Skeletal muscle tissue (tissue), 4 donors: ENCODE results near the gene TMEM92. TPM values are rescaled to one million over a fixed set of nuclear protein-coding genes. Genes with fewer than 3 reads are reported as not detected.
"Not testable (repeated sequence)": the region's sequence is repeated elsewhere in the genome, so short reads cannot be mapped to it uniquely, and the experiment has no call there.

Experiments
- H3K27ac ChIP-seq: one replicate; pipeline ENCODE4 v1.7.0; 2013; ENCODE audit warnings: mild to moderate bottlenecking, low read depth, low read length, inconsistent platforms
- H3K27me3 ChIP-seq, 3 donors: one replicate each; pipeline ENCODE4 v1.7.0; 2013; ENCODE audit warnings: low read length in 3 of 3; ENCODE audit not compliant: control insufficient read depth in 3 of 3, insufficient read depth in 3 of 3
- H3K36me3 ChIP-seq, 3 donors: one replicate each; pipeline ENCODE4 v1.7.0; 2013; ENCODE audit warnings: low read length in 3 of 3; ENCODE audit not compliant: control insufficient read depth in 3 of 3, insufficient read depth in 3 of 3
- H3K4me1 ChIP-seq, 3 donors: one replicate each; pipeline ENCODE4 v1.7.0; 2013; ENCODE audit warnings: low read length in 3 of 3, mild to moderate bottlenecking in 3 of 3; ENCODE audit not compliant: control insufficient read depth in 3 of 3, insufficient read depth in 3 of 3
- H3K4me3 ChIP-seq, 3 donors: one replicate each; pipeline ENCODE4 v1.7.0; 2013; ENCODE audit warnings: low read length in 3 of 3
- H3K9ac ChIP-seq, 3 donors: one replicate each; pipeline ENCODE4 v1.7.0; 2013; ENCODE audit warnings: low read length in 3 of 3, mild to moderate bottlenecking in 3 of 3, moderate library complexity in 2 of 3, low read depth in 1 of 3
- H3K9me3 ChIP-seq, 3 donors: one replicate each; pipeline ENCODE4 v1.7.0; 2013; ENCODE audit warnings: low read length in 3 of 3; ENCODE audit not compliant: control insufficient read depth in 3 of 3
- total RNA-seq: library from RNA; depleted of rRNA; stranded (reverse); fragments of >200 nt; gene quantifications from one replicate; pipeline ENCODE4 v1.2.3, GENCODE V29; 2014
- donor health status: Osteomylitis.

TMEM92 gene
- total RNA-seq, 1 donor from 2014 or later: not detected

GRCh38 chr17:50283714-50284113 lies 9.4 kb downstream of the TMEM92 start:
- no peak overlapping the region for H3K27ac ChIP-seq
- H3K36me3 ChIP-seq: no peaks in the 10 kb centered on the region
- H3K9ac ChIP-seq: no peak overlapping the region
- peaks cover 0 to 7% (median 6%) of the 10 kb centered on the region in 3 donors for H3K27me3 ChIP-seq
- no peak overlapping the region for H3K4me3 ChIP-seq
- H3K9me3 ChIP-seq: no peaks in the 10 kb centered on the region
- peaks cover 0 to 3% (median 0%) of the 10 kb centered on the region in 3 donors for H3K4me1 ChIP-seq

DNA sequence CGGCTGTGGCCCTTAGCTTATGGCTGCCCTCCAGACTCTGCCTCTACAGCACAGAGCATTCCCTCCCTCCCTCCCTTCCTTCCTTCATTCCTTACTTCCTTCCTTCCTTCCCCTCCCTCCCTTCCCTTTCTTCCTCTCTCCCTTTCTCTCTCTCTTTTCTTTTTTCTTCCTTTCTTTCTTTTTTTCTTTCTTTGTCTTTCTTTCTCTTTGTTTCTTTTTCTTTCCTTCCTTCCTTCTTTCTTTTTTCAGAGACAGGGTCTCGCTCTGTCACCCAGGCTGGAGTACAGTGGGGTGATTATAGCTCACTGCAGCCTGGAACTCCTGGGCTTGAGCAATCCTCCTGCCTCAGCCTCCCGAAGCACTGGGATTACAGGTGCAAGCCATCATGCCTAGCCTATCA lies 11.7 kb downstream of the TMEM92 start:
- Histone ChIP-seq H3K36me3 (no peaks in the 10 kb centered on the region), H3K4me1 (peaks cover 3 to 16% (median 11%) of the 10 kb centered on the region in 3 donors), H3K4me3 (no peak overlapping the region), H3K27me3 (peaks cover 0 to 7% (median 3%) of the 10 kb centered on the region in 3 donors), H3K9ac (no peak overlapping the region), H3K27ac (no peak overlapping the region), H3K9me3 (no peaks in the 10 kb centered on the region)

- not testable (repeated sequence) for H3K9ac ChIP-seq, H3K4me3 ChIP-seq, H3K36me3 ChIP-seq, H3K9me3 ChIP-seq, H3K27ac ChIP-seq, H3K27me3 ChIP-seq
- H3K4me1 ChIP-seq: peaks cover 3 to 16% (median 11%) of the 10 kb centered on the region in 3 donors
These were observed 13.0 kb downstream of the TMEM92 start for GRCh38 chr17:50287302-50287701.

DNA sequence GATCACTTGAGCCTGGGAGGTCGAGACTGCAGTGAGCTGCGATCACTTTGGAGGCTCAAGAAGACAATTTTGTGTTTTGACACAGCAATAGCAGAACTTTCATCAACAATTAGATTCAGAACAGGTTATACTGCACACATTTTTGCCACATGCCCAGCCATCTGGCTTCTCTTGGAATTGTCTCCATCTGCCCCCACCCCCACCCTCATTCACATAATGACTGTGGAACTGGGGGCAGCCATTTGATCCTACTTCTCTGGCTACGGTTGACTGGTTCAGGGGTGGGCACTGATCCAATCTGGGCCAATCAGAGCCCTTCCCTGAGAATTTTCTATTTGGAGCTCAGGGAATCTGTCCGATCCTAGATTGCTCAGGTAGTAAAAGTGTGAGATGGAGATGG lies 14.0 kb downstream of the TMEM92 start:
- peaks cover 0 to 1% (median 0%) of the 10 kb centered on the region in 3 donors for H3K27me3 ChIP-seq
- no peak overlapping the region for H3K4me3 ChIP-seq
- H3K4me1 ChIP-seq: peaks cover 3 to 16% (median 11%) of the 10 kb centered on the region in 3 donors
- H3K9ac ChIP-seq: no peak overlapping the region
- no peaks in the 10 kb centered on the region for H3K36me3 ChIP-seq
- no peak overlapping the region for H3K27ac ChIP-seq
- no peaks in the 10 kb centered on the region for H3K9me3 ChIP-seq

DNA sequence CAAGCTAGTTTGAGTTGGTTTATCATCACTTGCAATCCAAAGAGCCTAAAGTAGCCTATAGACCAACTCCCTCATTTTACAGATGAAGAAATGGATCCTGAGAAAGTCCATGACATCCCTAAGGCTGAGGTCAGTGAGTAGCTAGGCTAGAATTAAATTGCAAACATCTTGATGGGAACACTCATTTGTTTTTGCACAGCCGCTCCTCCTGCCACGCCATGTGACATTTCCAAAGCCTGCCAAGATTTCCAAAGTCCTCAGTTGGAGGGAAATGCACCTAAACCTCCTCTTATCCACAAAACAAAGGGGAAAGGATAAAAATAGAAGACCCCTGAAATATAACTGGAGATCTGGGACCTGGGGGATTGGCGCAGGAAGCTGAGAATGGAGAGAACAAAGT lies 15.0 kb downstream of the TMEM92 start:
- Histone ChIP-seq H3K36me3 (no peaks in the 10 kb centered on the region), H3K9me3 (no peaks in the 10 kb centered on the region), H3K27ac (peak overlapping the region; percentile 44), H3K4me3 (no peak overlapping the region), H3K9ac (peak overlapping the region in 2 of 3 donors; percentile 6 to 38), H3K4me1 (peaks cover 3 to 16% (median 11%) of the 10 kb centered on the region in 3 donors), H3K27me3 (no peaks in the 10 kb centered on the region)

DNA sequence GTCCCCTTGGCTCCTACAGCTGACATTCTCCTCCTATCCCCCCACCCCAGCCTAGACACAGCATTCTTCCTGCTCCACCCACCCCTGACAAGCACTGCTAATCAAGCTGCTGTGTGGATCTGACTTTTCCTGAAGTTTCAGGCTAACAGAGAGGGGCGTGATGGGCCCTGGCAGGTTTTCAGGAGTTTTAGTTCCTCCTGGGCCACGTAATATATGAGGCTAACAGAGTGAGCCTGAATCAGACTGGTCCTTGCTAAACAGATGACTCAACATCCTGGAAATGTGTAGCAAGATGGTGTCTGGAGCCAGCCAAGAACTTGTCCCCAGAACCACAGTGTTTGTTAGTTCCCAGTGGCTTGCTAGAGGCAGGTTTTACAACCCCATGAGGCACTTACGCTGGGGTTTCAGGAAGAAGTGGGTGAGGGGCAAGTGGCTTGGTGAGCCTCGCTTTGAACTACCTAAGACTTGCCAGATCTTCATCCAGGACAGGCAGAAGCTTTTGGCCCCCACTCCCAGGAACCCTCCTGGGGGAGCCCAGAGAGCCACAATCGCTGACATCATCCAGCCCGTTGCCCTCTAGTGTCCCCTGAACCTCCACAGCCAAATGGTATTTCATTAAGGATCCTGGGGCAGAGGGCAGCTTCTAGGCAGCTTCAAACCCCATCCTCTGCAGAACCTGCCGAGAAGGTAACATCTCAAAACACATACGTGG lies 15.9 kb downstream of the TMEM92 start:
- Histone ChIP-seq H3K27me3 (no peaks in the 10 kb centered on the region), H3K4me1 (peaks cover 3 to 16% (median 11%) of the 10 kb centered on the region in 3 donors), H3K4me3 (peak overlapping the region in 1 of 3 donors; percentile 35), H3K27ac (peak overlapping the region; percentile 67), H3K9ac (peak overlapping the region in 2 of 3 donors; percentile 6 to 12), H3K9me3 (no peaks in the 10 kb centered on the region), H3K36me3 (no peaks in the 10 kb centered on the region)

GRCh38 chr17:50290933-50291332 lies 16.7 kb downstream of the TMEM92 start:
- H3K27ac ChIP-seq: peak overlapping the region; percentile 67
- H3K9ac ChIP-seq: no peak overlapping the region
- H3K9me3 ChIP-seq: no peaks in the 10 kb centered on the region
- H3K27me3 ChIP-seq: no peaks in the 10 kb centered on the region
- no peak overlapping the region for H3K4me3 ChIP-seq
- peaks cover 3 to 16% (median 11%) of the 10 kb centered on the region in 3 donors for H3K4me1 ChIP-seq
- no peaks in the 10 kb centered on the region for H3K36me3 ChIP-seq

DNA sequence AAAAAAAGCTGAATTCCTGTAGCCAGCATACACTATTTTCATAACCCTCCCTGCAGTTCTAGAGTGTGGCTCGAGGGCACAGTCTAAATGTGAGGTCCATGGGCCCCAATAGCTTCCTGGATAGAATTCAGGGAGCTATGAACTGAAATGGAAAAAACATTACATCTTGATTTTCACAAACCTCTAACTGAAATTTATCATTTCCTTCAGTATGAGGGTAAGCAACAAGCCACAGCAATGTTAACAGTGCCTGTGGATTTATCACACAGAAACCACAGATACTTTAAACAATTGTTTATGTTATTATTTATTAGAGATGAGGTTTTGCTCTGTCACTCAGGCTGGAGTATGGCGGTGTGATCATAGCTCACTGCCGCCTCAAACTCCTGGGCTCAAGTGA lies 18.2 kb downstream of the TMEM92 start:
- Histone ChIP-seq H3K9me3 (no peaks in the 10 kb centered on the region), H3K4me1 (peaks cover 3 to 16% (median 11%) of the 10 kb centered on the region in 3 donors), H3K27me3 (no peaks in the 10 kb centered on the region), H3K36me3 (no peaks in the 10 kb centered on the region), H3K27ac (no peak overlapping the region), H3K9ac (no peak overlapping the region), H3K4me3 (no peak overlapping the region)

DNA sequence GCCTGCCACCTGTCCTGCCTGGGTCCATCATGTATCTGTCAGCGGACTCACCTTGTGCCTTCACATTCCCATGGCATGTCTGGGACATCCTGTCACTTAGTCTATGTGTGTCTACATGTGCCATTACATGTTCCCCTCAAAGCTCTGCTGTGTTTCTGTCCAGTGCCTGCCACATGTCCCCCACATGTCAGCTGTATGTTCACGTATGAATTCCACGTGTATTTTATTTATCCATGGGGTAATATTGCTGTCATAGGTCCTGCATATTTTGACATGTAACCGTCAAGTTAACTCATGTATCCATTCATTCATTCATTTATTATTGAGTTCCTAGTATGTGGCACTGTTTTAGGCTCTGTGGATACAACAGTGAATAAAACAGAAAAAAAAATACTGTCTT lies 20.8 kb downstream of the TMEM92 start:
- Histone ChIP-seq H3K27ac (no peak overlapping the region), H3K4me1 (peaks cover 3 to 6% (median 4%) of the 10 kb centered on the region in 3 donors), H3K36me3 (no peaks in the 10 kb centered on the region), H3K4me3 (no peak overlapping the region), H3K27me3 (no peaks in the 10 kb centered on the region), H3K9me3 (no peaks in the 10 kb centered on the region), H3K9ac (no peak overlapping the region)

- Histone ChIP-seq H3K4me1 (no peaks in the 10 kb centered on the region), H3K9ac (no peak overlapping the region), H3K4me3 (no peak overlapping the region), H3K27ac (no peak overlapping the region), H3K27me3 (peaks cover 0 to 2% (median 0%) of the 10 kb centered on the region in 3 donors), H3K9me3 (no peaks in the 10 kb centered on the region), H3K36me3 (no peaks in the 10 kb centered on the region)
These were observed 23.2 kb downstream of the TMEM92 start for GRCh38 chr17:50297407-50297865.
